Measurements from ENCODE around the gene TMC8.

- TF ChIP-seq CEBPB (IDR thresholded peaks at IDR 0.05), result no peak
- TF ChIP-seq CREB1 (IDR thresholded peaks at IDR 0.05; ENCODE audit: low read depth), result no peak
- TF ChIP-seq ZBTB7A (IDR thresholded peaks at IDR 0.05; ENCODE audit: low read depth), result no peak
- TF ChIP-seq EGR1 (IDR thresholded peaks at IDR 0.05), result no peak
- no peak for TF ChIP-seq TEAD4 (IDR thresholded peaks at IDR 0.05)
- no peak for TF ChIP-seq REST (IDR thresholded peaks at IDR 0.05; ENCODE audit: low read depth)
- TF ChIP-seq TAF1 (IDR thresholded peaks at IDR 0.05; ENCODE audit: low read depth), result no peak
- TF ChIP-seq MAX (IDR thresholded peaks at IDR 0.05), result no peak
- TF ChIP-seq EP300 (IDR thresholded peaks at IDR 0.05; ENCODE audit: borderline replicate concordance), result no peak
- TF ChIP-seq FOXM1 (IDR thresholded peaks at IDR 0.05; ENCODE audit: borderline replicate concordance, low read depth), result no peak
Measured at GRCh38 chr17:78135858-78136500, 5.4 kb downstream of the TMC8 start.

Measured in Ishikawa (cell line).